Gastrocnemius medialis (tissue), 4 donors: ENCODE results near the gene HTT. TPM values are rescaled to one million over a fixed set of nuclear protein-coding genes. Genes with fewer than 3 reads are reported as not detected.

Experiments
- ATAC-seq, 2 donors: fragments of 150-250 bp; one replicate each; pipeline ENCODE4 v1.9.1; 2016
- DNase-seq, 2 donors: peaks; one replicate each; pipeline ENCODE4 v3.0.0-alpha.2; 2019
- H3K27ac ChIP-seq, 4 donors: fragments of 200-600 bp; sonication (generic); 1 replicate in 1 of 4; 2 replicates in 3 of 4; pipeline ENCODE4 v1.5.1; 2016 to 2018; ENCODE audit warnings: mild to moderate bottlenecking in 2 of 4, moderate library complexity in 1 of 4
- H3K27me3 ChIP-seq, 3 donors: fragments of 200-600 bp; sonication (generic) in 2 of 3; 1 replicate in 1 of 3; 2 replicates in 2 of 3; pipeline versions ENCODE4 v1.5.1 to v1.6.0; 2016 to 2019; ENCODE audit warnings: mild to moderate bottlenecking in 1 of 3, moderate library complexity in 1 of 3
- H3K36me3 ChIP-seq, 2 donors: fragments of 200-600 bp; sonication (generic) in 1 of 2; one replicate each; pipeline ENCODE4 v1.5.1; 2017 to 2018
- H3K4me1 ChIP-seq, 2 donors: fragments of 200-600 bp; sonication (generic) in 1 of 2; one replicate each; pipeline ENCODE4 v1.5.1; 2016 to 2017; ENCODE audit warnings: mild to moderate bottlenecking in 2 of 2
- H3K4me3 ChIP-seq, 4 donors: fragments of 200-600 bp; sonication (generic) in 3 of 4; 1 replicate in 1 of 4; 2 replicates in 3 of 4; pipeline ENCODE4 v1.5.1; 2016 to 2019; ENCODE audit warnings: mild to moderate bottlenecking in 2 of 4
- H3K9me3 ChIP-seq, 3 donors: fragments of 200-600 bp; sonication (generic) in 2 of 3; 1 replicate in 1 of 3; 2 replicates in 2 of 3; pipeline ENCODE4 v1.5.1; 2016 to 2019
- CTCF ChIP-seq, 5 experiments: fragments of 450-650 bp in 3 of 5; fragments of 200-600 bp in 2 of 5; sonication (generic) in 2 of 5; IDR thresholded peaks in 4 of 5; conservative IDR thresholded peaks in 1 of 5; 1 replicate in 4 of 5; 2 replicates in 1 of 5; pipeline ENCODE4 v1.5.1; 2016 to 2019; ENCODE audit warnings: antibody characterized with exemption in 5 of 5, mild to moderate bottlenecking in 3 of 5, moderate library complexity in 3 of 5
- POLR2A ChIP-seq, 2 donors: fragments of 450-650 bp; IDR thresholded peaks; one replicate each; pipeline ENCODE4 v1.6.1; 2017; ENCODE audit warnings: antibody characterized with exemption in 2 of 2, mild to moderate bottlenecking in 2 of 2, moderate library complexity in 2 of 2
- in situ Hi-C, 4 donors: fragments of 200-750 bp; cut with MboI; loops; one replicate each; pipeline versions ENCODE4 v1.15.0 to v1.8.0; 2017; ENCODE audit warnings: low sequenced_read_pairs in 4 of 4
- intact Hi-C: fragments of 100-400 bp; cut with DNase I; formaldehyde crosslinking; loops from one replicate; pipeline ENCODE4 v1.15.1; 2023; ENCODE audit warnings: low total_unique reads
- total RNA-seq, 4 donors: library from RNA; depleted of rRNA; stranded (reverse); fragments of >200 nt; gene quantifications; one replicate each; pipeline versions ENCODE4 v1.1.0 to v1.2.3, GENCODE V29; 2016

The HTT gene
- total RNA-seq, 4 donors from 2014 or later, result 23.5 to 73.0 (median 51.1) TPM

DNA sequence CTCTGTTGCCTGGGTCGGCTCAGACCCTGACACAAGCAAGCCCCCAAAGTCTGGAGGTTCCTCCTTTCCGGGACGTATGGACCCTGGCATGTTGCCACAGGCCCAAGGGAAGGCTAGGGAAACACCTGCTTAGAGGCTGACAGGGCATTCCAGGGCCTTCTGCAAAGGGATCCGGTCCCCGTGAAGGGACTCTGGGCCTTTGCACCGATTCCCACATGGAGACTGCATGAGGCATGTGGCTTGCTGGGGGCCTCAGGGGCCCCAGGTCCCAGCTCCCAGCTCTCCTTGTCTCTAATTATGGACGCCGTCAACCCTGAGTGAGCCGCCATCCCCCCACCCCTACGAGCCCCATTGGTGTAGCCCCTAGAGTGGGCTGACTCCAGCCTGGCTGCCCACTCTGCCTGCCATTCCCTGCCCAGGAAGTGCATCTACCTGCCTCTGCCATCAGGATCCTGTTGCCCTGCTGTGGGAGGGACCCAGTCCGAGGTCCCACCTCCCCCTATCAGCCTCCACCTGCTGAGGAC lies 214.2 kb downstream of the HTT start:
- DNase-seq (peak in 1 of 2 donors; percentile 12), ATAC-seq (no peak)
- TF ChIP-seq POLR2A (IDR thresholded peaks at IDR 0.05) (no peak), CTCF (IDR thresholded peaks at IDR 0.05 in 4 of 5, conservative IDR thresholded peaks at IDR 0.05 in 1 of 5) (no peak)
- Histone ChIP-seq H3K4me3 (no peak overlapping the region), H3K27ac (no peak overlapping the region), H3K4me1 (peaks cover 22 to 29% of the 10 kb centered on the region in 2 donors), H3K27me3 (no peaks in the 10 kb centered on the region), H3K9me3 (no peaks in the 10 kb centered on the region), H3K36me3 (no peaks in the 10 kb centered on the region)
- in situ Hi-C loops, result no loop called here
- intact Hi-C loops, result no loop called here

DNA sequence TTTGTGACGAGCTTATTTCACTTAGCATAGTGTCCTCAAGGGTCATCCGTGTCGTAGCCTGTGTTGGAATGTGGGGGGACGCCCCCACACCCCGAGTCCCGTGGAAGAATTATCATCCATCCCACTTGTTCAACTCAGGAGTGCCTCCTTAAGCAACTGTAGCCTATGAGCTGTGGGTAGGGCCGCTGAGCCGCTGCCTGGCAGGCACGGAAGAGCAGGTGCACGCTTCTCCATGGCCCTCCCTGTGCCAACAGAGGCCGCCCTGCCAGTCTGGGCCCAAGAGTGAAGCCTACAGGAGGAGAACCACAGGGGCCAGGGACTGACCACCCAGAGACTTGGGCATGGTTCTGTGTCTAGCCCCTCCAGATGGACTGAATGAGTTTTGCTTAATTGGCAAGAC lies 216.0 kb downstream of the HTT start:
- no peaks in the 10 kb centered on the region for H3K36me3 ChIP-seq
- in situ Hi-C loops, result no loop called here
- H3K4me1 ChIP-seq, result peaks cover 22 to 28% of the 10 kb centered on the region in 2 donors
- no peaks in the 10 kb centered on the region for H3K9me3 ChIP-seq
- peak; percentile 61 to 81 for DNase-seq
- no peak overlapping the region for H3K4me3 ChIP-seq
- intact Hi-C loops, result loop anchor here (5.0 to 10.0 kb wide), 3 partner anchors 172 to 1436 kb away; partner anchors contain the start of genes DOK7 and LETM1
- no peaks in the 10 kb centered on the region for H3K27me3 ChIP-seq
- no peak for TF ChIP-seq POLR2A (IDR thresholded peaks at IDR 0.05)
- no peak for TF ChIP-seq CTCF (IDR thresholded peaks at IDR 0.05 in 4 of 5, conservative IDR thresholded peaks at IDR 0.05 in 1 of 5)
- peak overlapping the region; percentile 99 to 100 (median 99) for H3K27ac ChIP-seq
- ATAC-seq, result peak; percentile 11 to 14

GRCh38 chr4:3290889-3291321 lies 216.4 kb downstream of the HTT start:
- no peak for ATAC-seq
- in situ Hi-C loops (no loop called here), intact Hi-C loops (loop anchor here (5.0 to 10.0 kb wide), 3 partner anchors 171 to 1436 kb away; partner anchors contain the start of genes DOK7 and LETM1)
- peak in 1 of 2 donors; percentile 38 for DNase-seq
- Histone ChIP-seq H3K27ac (peak overlapping the region; percentile 99 to 100 (median 99)), H3K4me3 (peak overlapping the region in 1 of 4 donors; percentile 82), H3K36me3 (no peaks in the 10 kb centered on the region), H3K27me3 (no peaks in the 10 kb centered on the region), H3K9me3 (no peaks in the 10 kb centered on the region), H3K4me1 (peaks cover 22 to 25% of the 10 kb centered on the region in 2 donors)
- TF ChIP-seq POLR2A (IDR thresholded peaks at IDR 0.05), result no peak
- no peak for TF ChIP-seq CTCF (IDR thresholded peaks at IDR 0.05 in 4 of 5, conservative IDR thresholded peaks at IDR 0.05 in 1 of 5)

- intact Hi-C loops (loop anchor here (5.0 to 10.0 kb wide), 3 partner anchors 171 to 1437 kb away; partner anchors contain the start of genes DOK7 and LETM1), in situ Hi-C loops (no loop called here)
- TF ChIP-seq POLR2A (IDR thresholded peaks at IDR 0.05), result no peak
- TF ChIP-seq CTCF (IDR thresholded peaks at IDR 0.05 in 4 of 5, conservative IDR thresholded peaks at IDR 0.05 in 1 of 5), result no peak
- no peaks in the 10 kb centered on the region for H3K27me3 ChIP-seq
- H3K27ac ChIP-seq, result peak overlapping the region; percentile 99 to 100 (median 99)
- ATAC-seq, result peak; percentile 5 to 8
- H3K4me3 ChIP-seq, result peak overlapping the region; percentile 81 to 91 (median 84)
- H3K36me3 ChIP-seq, result no peaks in the 10 kb centered on the region
- H3K9me3 ChIP-seq, result no peaks in the 10 kb centered on the region
- peak in 1 of 2 donors; percentile 54 for DNase-seq
- H3K4me1 ChIP-seq, result peaks cover 19 to 22% of the 10 kb centered on the region in 2 donors
Observed at GRCh38 chr4:3291411-3291968, 217.0 kb downstream of the HTT start.
